PC-9 (cell line): ENCODE results near the gene PHYKPL.

ENCODE experiments used
- CTCF ChIP-seq: fragments of 200-600 bp; sonication (generic); conservative IDR thresholded peaks from 2 replicates; pipeline ENCODE4 v1.6.1; 2017; ENCODE audit warnings: mixed run types, antibody characterized with exemption, mild to moderate bottlenecking, moderate library complexity
- EZH2 ChIP-seq: fragments of 200-600 bp; sonication (generic); IDR thresholded peaks from 2 replicates; pipeline ENCODE4 v1.8.0; 2017; ENCODE audit warnings: antibody characterized with exemption, low read depth

- no peak for TF ChIP-seq CTCF
- no peak for TF ChIP-seq EZH2
Measured at GRCh38 chr5:178203670-178204181, 28.9 kb downstream of the PHYKPL start.
